Measurements from ENCODE around the gene POLR1A. TPM values are rescaled to one million over a fixed set of nuclear protein-coding genes. Genes with fewer than 3 reads are reported as not detected.
A peak's percentile ranks its signal among the peaks of the same experiment; 100 is the strongest.

The POLR1A gene
- polyA plus RNA-seq, 3 donors: 0.45 to 2.1 (median 1.6) TPM

GRCh38 chr2:86082756-86083155 lies 22.9 kb downstream of the POLR1A start:
- H3K4me1 Mint-ChIP-seq: peaks cover 20% of the 10 kb centered on the region
- H3K27me3 Mint-ChIP-seq (ENCODE audit: low read depth in 3 of 3): peaks cover 0 to 2% (median 0%) of the 10 kb centered on the region in 3 donors
- H4K20me1 ChIP-seq (ENCODE audit: insufficient read depth, low read length): no peaks in the 10 kb centered on the region
- H3K4me2 ChIP-seq (replicated peaks; ENCODE audit: extremely low read depth, low read length, poor library complexity, severe bottlenecking): no peak overlapping the region
- peaks cover 18 to 40% of the 10 kb centered on the region in 2 donors for H3K36me3 ChIP-seq (replicated peaks in 1 of 2; ENCODE audit: control insufficient read depth in 1 of 2, insufficient read depth in 2 of 2, low read length in 2 of 2)
- no peaks in the 10 kb centered on the region for H3K9me3 ChIP-seq (replicated peaks in 1 of 2; ENCODE audit: control insufficient read depth in 1 of 2, insufficient read depth in 1 of 2, low read length in 2 of 2)
- intact Hi-C loops (cut with micrococcal nuclease): loop anchor here in 1 of 2 donors (5.0 kb wide), 1 partner anchor 195 kb away; the partner anchor contains the start of gene ST3GAL5
- H3K27ac Mint-ChIP-seq: peak overlapping the region in 2 of 7 donors; percentile 5 to 72
- no peaks in the 10 kb centered on the region for H3K9me3 Mint-ChIP-seq
- WGBS (ENCODE audit: insufficient coverage): 80% methylated on average over 1 of the region's 5 CpGs
- no peaks in the 10 kb centered on the region for H3K27me3 ChIP-seq (ENCODE audit: control insufficient read depth in 2 of 2, insufficient read depth in 2 of 2, low read length in 2 of 2)
- H3K4me1 ChIP-seq (ENCODE audit: control insufficient read depth in 1 of 2, insufficient read depth in 2 of 2, low read length in 2 of 2): peaks cover 15 to 16% of the 10 kb centered on the region in 2 donors
- TF ChIP-seq, protein P1, sequence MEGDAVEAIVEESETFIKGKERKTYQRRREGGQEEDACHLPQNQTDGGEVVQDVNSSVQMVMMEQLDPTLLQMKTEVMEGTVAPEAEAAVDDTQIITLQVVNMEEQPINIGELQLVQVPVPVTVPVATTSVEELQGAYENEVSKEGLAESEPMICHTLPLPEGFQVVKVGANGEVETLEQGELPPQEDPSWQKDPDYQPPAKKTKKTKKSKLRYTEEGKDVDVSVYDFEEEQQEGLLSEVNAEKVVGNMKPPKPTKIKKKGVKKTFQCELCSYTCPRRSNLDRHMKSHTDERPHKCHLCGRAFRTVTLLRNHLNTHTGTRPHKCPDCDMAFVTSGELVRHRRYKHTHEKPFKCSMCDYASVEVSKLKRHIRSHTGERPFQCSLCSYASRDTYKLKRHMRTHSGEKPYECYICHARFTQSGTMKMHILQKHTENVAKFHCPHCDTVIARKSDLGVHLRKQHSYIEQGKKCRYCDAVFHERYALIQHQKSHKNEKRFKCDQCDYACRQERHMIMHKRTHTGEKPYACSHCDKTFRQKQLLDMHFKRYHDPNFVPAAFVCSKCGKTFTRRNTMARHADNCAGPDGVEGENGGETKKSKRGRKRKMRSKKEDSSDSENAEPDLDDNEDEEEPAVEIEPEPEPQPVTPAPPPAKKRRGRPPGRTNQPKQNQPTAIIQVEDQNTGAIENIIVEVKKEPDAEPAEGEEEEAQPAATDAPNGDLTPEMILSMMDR (IDR thresholded peaks at IDR 0.05): no peak
- no peaks in the 10 kb centered on the region for H3K79me2 ChIP-seq (ENCODE audit: insufficient read depth, low read length)
- H3K4me3 Mint-ChIP-seq: no peak overlapping the region
- H2AFZ ChIP-seq (ENCODE audit: insufficient read depth, low read depth, low read length, poor library complexity, severe bottlenecking): no peak overlapping the region
- no peak overlapping the region for H3K9ac ChIP-seq (ENCODE audit: insufficient read depth, low read length, poor library complexity, severe bottlenecking)
- H3K27ac ChIP-seq (ENCODE audit: low read depth in 1 of 2, low read length in 2 of 2): no peak overlapping the region
- H3K36me3 Mint-ChIP-seq: peaks cover 44% of the 10 kb centered on the region in 2 donors
- H3K4me3 ChIP-seq (replicated peaks in 1 of 3; ENCODE audit: low read depth in 2 of 3, low read length in 3 of 3): no peak overlapping the region
- no peak for DNase-seq

DNA sequence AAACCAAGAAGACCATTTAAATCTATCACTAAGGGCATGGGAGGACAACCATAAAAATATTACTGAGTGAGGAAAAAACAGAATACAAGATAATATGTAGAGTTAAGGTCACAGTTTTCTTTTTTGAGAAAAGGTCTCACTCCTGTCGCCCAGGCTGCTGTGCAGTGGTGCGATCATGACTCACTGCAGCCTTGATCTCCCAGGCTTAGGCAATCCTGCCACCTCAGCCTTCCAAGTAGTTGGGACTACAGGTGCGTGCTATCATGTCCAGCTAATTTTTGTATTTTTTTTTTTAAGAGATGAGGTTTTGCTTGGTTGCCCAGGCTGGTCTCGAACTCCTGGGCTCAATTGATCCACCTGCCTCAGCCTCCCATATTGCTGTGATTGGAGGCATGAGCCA lies 24.0 kb downstream of the POLR1A start:
- no peak for DNase-seq
- intact Hi-C loops (cut with micrococcal nuclease): loop anchor here in 1 of 2 donors (5.0 kb wide), 1 partner anchor 194 kb away; the partner anchor contains the start of gene ST3GAL5
- Mint-ChIP-seq H3K4me1 (peaks cover 20% of the 10 kb centered on the region), H3K4me3 (no peak overlapping the region), H3K9me3 (no peaks in the 10 kb centered on the region), H3K27me3 (ENCODE audit: low read depth in 3 of 3) (peaks cover 0 to 2% (median 0%) of the 10 kb centered on the region in 3 donors), H3K27ac (peak overlapping the region in 4 of 7 donors; percentile 6 to 98 (median 96)), H3K36me3 (peaks cover 50 to 51% of the 10 kb centered on the region in 2 donors)
- peak overlapping the region in 1 of 2 donors; percentile 76 for H3K27ac ChIP-seq (ENCODE audit: low read depth in 1 of 2, low read length in 2 of 2)
- H3K79me2 ChIP-seq (ENCODE audit: insufficient read depth, low read length): no peaks in the 10 kb centered on the region
- H3K4me2 ChIP-seq (replicated peaks; ENCODE audit: extremely low read depth, low read length, poor library complexity, severe bottlenecking): no peak overlapping the region
- H3K36me3 ChIP-seq (replicated peaks in 1 of 2; ENCODE audit: control insufficient read depth in 1 of 2, insufficient read depth in 2 of 2, low read length in 2 of 2): peaks cover 26 to 40% of the 10 kb centered on the region in 2 donors
- no peak overlapping the region for H2AFZ ChIP-seq (ENCODE audit: insufficient read depth, low read depth, low read length, poor library complexity, severe bottlenecking)
- H3K4me3 ChIP-seq (replicated peaks in 1 of 3; ENCODE audit: low read depth in 2 of 3, low read length in 3 of 3): no peak overlapping the region
- no peaks in the 10 kb centered on the region for H3K9me3 ChIP-seq (replicated peaks in 1 of 2; ENCODE audit: control insufficient read depth in 1 of 2, insufficient read depth in 1 of 2, low read length in 2 of 2)
- TF ChIP-seq, protein P1 (IDR thresholded peaks at IDR 0.05): no peak
- H3K27me3 ChIP-seq (ENCODE audit: control insufficient read depth in 2 of 2, insufficient read depth in 2 of 2, low read length in 2 of 2): no peaks in the 10 kb centered on the region
- H4K20me1 ChIP-seq (ENCODE audit: insufficient read depth, low read length): no peaks in the 10 kb centered on the region
- WGBS (ENCODE audit: insufficient coverage): no CpG with 5 or more reads among the region's 4 CpGs
- no peak overlapping the region for H3K9ac ChIP-seq (ENCODE audit: insufficient read depth, low read length, poor library complexity, severe bottlenecking)
- H3K4me1 ChIP-seq (ENCODE audit: control insufficient read depth in 1 of 2, insufficient read depth in 2 of 2, low read length in 2 of 2): peaks cover 15 to 16% of the 10 kb centered on the region in 2 donors
